Measurements from ENCODE around the gene HIC2.
"Not testable (repeated sequence)": the region's sequence is repeated elsewhere in the genome, so short reads cannot be mapped to it uniquely, and the experiment has no call there.

Gene HIC2

GRCh38 chr22:21417227-21417746 lies at the start of gene HIC2:
HIC2 (plus strand) TSS chr22:21417371; CDS start chr22:21442832, 25,461 bp downstream.
- DNase-seq = peak; percentile 15

GRCh38 chr22:21368603-21369310 lies 48.4 kb upstream of the HIC2 start:
- DNase-seq = not testable (repeated sequence)

GRCh38 chr22:21375880-21376279 lies 41.3 kb upstream of the HIC2 start:
- DNase-seq = not testable (repeated sequence)

- DNase-seq = not testable (repeated sequence)
These were observed 33.3 kb upstream of the HIC2 start, which contains the start of gene RIMBP3B for GRCh38 chr22:21383701-21384467. RIMBP3B (plus strand) TSS chr22:21383751; CDS start chr22:21383859, 108 bp downstream.

GRCh38 chr22:21384468-21385357 lies 32.5 kb upstream of the HIC2 start:
- not testable (repeated sequence) for DNase-seq

GRCh38 chr22:21389480-21389879 lies 27.7 kb upstream of the HIC2 start:
- not testable (repeated sequence) for DNase-seq

GRCh38 chr22:21390013-21390412 lies 27.2 kb upstream of the HIC2 start:
- not testable (repeated sequence) for DNase-seq

- DNase-seq = not testable (repeated sequence)
These were observed 22.6 kb upstream of the HIC2 start for GRCh38 chr22:21394613-21395012.

GRCh38 chr22:21401197-21401969 lies 15.8 kb upstream of the HIC2 start:
- not testable (repeated sequence) for DNase-seq

GRCh38 chr22:21402763-21403314 lies 14.3 kb upstream of the HIC2 start:
- DNase-seq = not testable (repeated sequence)

- DNase-seq = not testable (repeated sequence)
These were observed 10.0 kb upstream of the HIC2 start for GRCh38 chr22:21407139-21407538.

GRCh38 chr22:21407792-21408191 lies 9.4 kb upstream of the HIC2 start:
- DNase-seq = not testable (repeated sequence)

- DNase-seq = not testable (repeated sequence)
These were observed 796 bp upstream of the HIC2 start for GRCh38 chr22:21416375-21416774.

GRCh38 chr22:21417853-21418252 lies 682 bp downstream of the HIC2 start:
- DNase-seq = peak; percentile 11

GRCh38 chr22:21418974-21419638 lies 1.9 kb downstream of the HIC2 start:
- DNase-seq = not testable (repeated sequence)

GRCh38 chr22:21420180-21420763 lies 3.1 kb downstream of the HIC2 start:
- DNase-seq = peak; percentile 11

- not testable (repeated sequence) for DNase-seq
These were observed 7.0 kb downstream of the HIC2 start for GRCh38 chr22:21424084-21424709.

GRCh38 chr22:21434378-21435233 lies 17.4 kb downstream of the HIC2 start:
- DNase-seq = not testable (repeated sequence)
